ENCODE results near the gene UPF2.

- TF ChIP-seq, protein P1, sequence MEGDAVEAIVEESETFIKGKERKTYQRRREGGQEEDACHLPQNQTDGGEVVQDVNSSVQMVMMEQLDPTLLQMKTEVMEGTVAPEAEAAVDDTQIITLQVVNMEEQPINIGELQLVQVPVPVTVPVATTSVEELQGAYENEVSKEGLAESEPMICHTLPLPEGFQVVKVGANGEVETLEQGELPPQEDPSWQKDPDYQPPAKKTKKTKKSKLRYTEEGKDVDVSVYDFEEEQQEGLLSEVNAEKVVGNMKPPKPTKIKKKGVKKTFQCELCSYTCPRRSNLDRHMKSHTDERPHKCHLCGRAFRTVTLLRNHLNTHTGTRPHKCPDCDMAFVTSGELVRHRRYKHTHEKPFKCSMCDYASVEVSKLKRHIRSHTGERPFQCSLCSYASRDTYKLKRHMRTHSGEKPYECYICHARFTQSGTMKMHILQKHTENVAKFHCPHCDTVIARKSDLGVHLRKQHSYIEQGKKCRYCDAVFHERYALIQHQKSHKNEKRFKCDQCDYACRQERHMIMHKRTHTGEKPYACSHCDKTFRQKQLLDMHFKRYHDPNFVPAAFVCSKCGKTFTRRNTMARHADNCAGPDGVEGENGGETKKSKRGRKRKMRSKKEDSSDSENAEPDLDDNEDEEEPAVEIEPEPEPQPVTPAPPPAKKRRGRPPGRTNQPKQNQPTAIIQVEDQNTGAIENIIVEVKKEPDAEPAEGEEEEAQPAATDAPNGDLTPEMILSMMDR (IDR thresholded peaks at IDR 0.05) = no peak
- no peak for TF ChIP-seq POLR2A (IDR thresholded peaks at IDR 0.05)
Observed at GRCh38 chr10:11902646-11903045, 140.0 kb downstream of the UPF2 start.
